Measurements from ENCODE around the gene ADAMTS2. TPM values are rescaled to one million over a fixed set of nuclear protein-coding genes. Genes with fewer than 3 reads are reported as not detected.

ADAMTS2 gene
- total and polyA plus RNA-seq, 2 of the 4 experiments (the other 2 are of a cell fraction): 19.0 to 58.8 TPM

- CTCF ChIA-PET: no interaction called here
- Histone ChIP-seq H3K4ac (ENCODE audit: low read depth, low read length) (no peak overlapping the region), H3K79me1 (ENCODE audit: low read depth in 1 of 2, low read length in 2 of 2) (peaks cover 13 to 49% of the 10 kb centered on the region in 2 experiments), H3K4me2 (ENCODE audit: low read depth, low read length) (no peak overlapping the region), H4K8ac (ENCODE audit: low read depth in 2 of 2, low read length in 2 of 2) (no peak overlapping the region), H4K20me1 (ENCODE audit: insufficient read depth, low read length) (peaks cover 4% of the 10 kb centered on the region), H3K27ac (ENCODE audit: insufficient read depth, low read length) (no peak overlapping the region), H2AK5ac (ENCODE audit: low read depth, low read length) (no peak overlapping the region), H4K5ac (ENCODE audit: low read depth, low read length) (no peak overlapping the region), H2AK9ac (replicated peaks; ENCODE audit: low read depth, low read length, poor library complexity) (no peak overlapping the region), H3K4me3 (ENCODE audit: insufficient read depth, low read depth, low read length) (no peak overlapping the region), H3K18ac (ENCODE audit: low read depth, low read length) (no peak overlapping the region), H3K4me1 (ENCODE audit: control insufficient read depth, insufficient read depth, low read length) (peaks cover 6% of the 10 kb centered on the region), H3K27me3 (ENCODE audit: control insufficient read depth, insufficient read depth, low read length) (no peaks in the 10 kb centered on the region), H3K9me1 (ENCODE audit: insufficient read depth, low read length) (no peaks in the 10 kb centered on the region; the same call in 1 of the 2 replicates), H2BK15ac (ENCODE audit: low read depth, low read length) (no peak overlapping the region), H3K14ac (replicated peaks; ENCODE audit: low read depth, low read length) (no peak overlapping the region), H3K9me3 (ENCODE audit: control insufficient read depth, insufficient read depth, low read length) (no peaks in the 10 kb centered on the region), H2BK120ac (ENCODE audit: low read depth, low read length) (no peak overlapping the region), H3K9ac (ENCODE audit: low read depth, low read length) (no peak overlapping the region), H3K23ac (ENCODE audit: low read depth, low read length) (no peak overlapping the region), H3K56ac (ENCODE audit: extremely low read depth, insufficient read depth, low read length) (no peak overlapping the region), H4K91ac (ENCODE audit: insufficient read depth, low read depth, low read length) (no peak overlapping the region), H2BK5ac (ENCODE audit: low read depth, low read length, poor library complexity, severe bottlenecking) (no peak overlapping the region), H2AFZ (replicated peaks; ENCODE audit: low read length, poor library complexity) (no peak overlapping the region), H3K36me3 (ENCODE audit: control insufficient read depth, insufficient read depth, low read length) (peaks cover 6% of the 10 kb centered on the region; the same call in 1 of the 2 replicates), H2BK20ac (ENCODE audit: low read depth, low read length) (no peak overlapping the region)
- dilution Hi-C loops (cut with HindIII; ENCODE audit: low sequenced_read_pairs, unreplicated experiment): no loop called here
- intact Hi-C loops (cut with micrococcal nuclease): no loop called here
- no peak for DNase-seq
- POLR2A ChIA-PET (ENCODE audit: unreplicated experiment): no interaction called here
- TF ChIP-seq, protein P1, sequence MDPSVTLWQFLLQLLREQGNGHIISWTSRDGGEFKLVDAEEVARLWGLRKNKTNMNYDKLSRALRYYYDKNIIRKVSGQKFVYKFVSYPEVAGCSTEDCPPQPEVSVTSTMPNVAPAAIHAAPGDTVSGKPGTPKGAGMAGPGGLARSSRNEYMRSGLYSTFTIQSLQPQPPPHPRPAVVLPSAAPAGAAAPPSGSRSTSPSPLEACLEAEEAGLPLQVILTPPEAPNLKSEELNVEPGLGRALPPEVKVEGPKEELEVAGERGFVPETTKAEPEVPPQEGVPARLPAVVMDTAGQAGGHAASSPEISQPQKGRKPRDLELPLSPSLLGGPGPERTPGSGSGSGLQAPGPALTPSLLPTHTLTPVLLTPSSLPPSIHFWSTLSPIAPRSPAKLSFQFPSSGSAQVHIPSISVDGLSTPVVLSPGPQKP (IDR thresholded peaks at IDR 0.05; ENCODE audit: borderline replicate concordance, low read depth, low read length): no peak
- no peak for TF ChIP-seq CHD1 (IDR thresholded peaks at IDR 0.05; ENCODE audit: low read depth, low read length)
- no peak for TF ChIP-seq CEBPB (IDR thresholded peaks at IDR 0.05; ENCODE audit: low read depth, low read length)
- TF ChIP-seq MAFK (IDR thresholded peaks at IDR 0.05; ENCODE audit: low read depth, low read length): no peak
- no TSS peak for BruUV-seq (replicated peaks)
- in situ Hi-C loops (cut with MboI; ENCODE audit: low sequenced_read_pairs): no loop called here
- ATAC-seq (ENCODE audit: low read depth): no peak
- WGBS, 2 experiments (ENCODE audit: extremely low coverage in 2 of 2, insufficient read length in 1 of 2): 100% methylated on average over 3 of the region's 5 CpGs; no CpG with 5 or more reads in 1 of the 2 experiments
These were observed 90.5 kb downstream of the ADAMTS2 start for GRCh38 chr5:179254638-179255271.
